GM21529 (cell line): ENCODE measurements around the gene PTPA.
"Not testable (repeated sequence)": the region's sequence is repeated elsewhere in the genome, so short reads cannot be mapped to it uniquely, and the experiment has no call there.

Experiments used
- ATAC-seq: cut with Tn5 transposase; IDR thresholded peaks from one replicate; pipeline ENCODE4 v1.9.1; 2021; ENCODE audit not compliant: unreplicated experiment

PTPA gene

DNA sequence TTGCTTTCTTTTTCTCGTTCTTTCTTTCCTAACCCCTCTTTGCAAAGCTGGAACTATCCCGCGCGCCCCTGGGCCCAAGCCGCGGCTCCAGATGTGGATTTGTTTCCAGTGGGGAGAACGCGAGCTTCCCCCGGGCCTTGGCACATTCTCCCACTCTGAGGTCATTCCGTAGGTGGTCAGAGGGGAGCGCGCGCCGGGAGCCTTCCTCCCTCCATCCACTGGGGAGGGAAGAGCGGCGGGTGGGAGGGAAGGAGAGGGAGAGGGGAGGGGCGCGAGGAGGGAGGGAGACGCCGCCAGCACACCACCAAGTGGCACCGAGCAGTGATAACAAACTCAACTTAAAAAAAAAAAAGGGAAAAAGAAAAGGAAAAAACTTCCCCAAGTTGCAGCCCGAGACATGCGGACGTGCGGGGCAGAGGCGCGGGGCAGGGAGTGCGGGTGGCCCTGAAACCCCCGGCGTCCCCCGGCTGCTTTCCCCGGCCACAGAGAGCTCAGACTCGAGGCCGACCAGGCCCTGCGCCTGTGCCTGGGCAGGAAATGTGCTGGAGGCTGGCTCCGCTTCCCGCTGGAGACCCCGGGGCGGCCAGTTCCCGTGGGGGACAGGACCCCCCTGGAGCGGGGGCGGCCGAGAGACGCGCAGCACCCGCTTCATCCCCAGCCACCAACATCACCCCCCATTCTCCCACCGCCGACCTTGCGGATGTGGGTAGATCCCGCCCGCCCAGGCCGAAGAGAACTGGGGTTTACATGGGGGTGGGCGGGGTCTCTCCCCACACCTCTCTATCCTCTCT, 63.7 kb downstream of the PTPA start:
- no peak for ATAC-seq

DNA sequence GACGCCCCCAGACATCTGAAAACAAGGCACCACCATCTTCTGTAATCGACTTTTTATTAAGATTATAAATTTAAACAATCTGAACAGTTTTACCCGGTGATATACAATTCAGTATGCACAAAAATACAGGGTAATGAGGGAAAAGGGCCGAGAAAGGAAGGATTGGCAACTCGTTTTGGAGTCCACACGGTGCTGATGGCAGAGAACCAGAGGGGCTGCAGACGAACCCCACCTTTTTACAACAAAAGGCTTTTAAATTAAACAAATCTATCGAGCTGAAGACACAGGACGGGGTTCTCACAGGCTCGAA, 64.3 kb downstream of the PTPA start:
- no peak for ATAC-seq

DNA sequence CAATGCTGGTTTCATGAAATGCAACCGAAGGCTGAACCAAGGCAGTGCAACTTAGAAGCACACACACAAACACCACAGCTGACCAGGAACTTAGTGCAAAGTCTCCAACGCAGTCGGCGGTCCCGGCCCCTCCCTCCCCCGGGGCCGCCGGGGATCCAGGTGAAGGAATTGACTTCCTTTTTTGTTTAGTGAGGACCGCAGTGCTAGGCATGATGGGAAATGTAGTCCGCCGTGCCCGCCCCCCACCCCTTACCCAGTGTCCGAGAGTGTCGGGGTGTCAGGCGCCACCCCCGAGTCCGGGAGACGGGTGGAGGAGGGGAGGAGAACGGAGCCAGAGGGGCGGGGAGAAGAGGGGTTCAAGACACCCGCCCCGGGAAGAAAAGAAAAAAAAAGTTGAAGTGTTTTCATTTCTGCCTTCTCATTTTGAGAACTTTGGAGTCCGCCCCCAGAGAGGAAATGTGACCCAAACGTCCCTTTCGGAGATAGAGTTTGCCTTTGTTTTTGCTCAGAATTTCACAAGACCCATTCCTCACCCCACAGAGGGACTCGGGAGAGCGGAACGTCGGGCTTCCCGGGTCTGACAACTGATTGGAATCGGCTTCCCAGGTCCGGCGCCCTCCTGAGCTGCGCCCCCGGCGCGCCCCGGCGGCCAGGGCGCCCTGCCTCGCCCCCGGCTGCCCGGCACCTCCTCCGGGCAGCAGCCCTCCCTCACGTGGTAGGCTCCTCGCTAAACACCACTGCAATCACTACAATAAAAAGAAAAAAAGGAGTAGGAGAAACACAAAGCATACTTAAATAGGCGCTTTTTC, 64.8 kb downstream of the PTPA start:
- no peak for ATAC-seq

DNA sequence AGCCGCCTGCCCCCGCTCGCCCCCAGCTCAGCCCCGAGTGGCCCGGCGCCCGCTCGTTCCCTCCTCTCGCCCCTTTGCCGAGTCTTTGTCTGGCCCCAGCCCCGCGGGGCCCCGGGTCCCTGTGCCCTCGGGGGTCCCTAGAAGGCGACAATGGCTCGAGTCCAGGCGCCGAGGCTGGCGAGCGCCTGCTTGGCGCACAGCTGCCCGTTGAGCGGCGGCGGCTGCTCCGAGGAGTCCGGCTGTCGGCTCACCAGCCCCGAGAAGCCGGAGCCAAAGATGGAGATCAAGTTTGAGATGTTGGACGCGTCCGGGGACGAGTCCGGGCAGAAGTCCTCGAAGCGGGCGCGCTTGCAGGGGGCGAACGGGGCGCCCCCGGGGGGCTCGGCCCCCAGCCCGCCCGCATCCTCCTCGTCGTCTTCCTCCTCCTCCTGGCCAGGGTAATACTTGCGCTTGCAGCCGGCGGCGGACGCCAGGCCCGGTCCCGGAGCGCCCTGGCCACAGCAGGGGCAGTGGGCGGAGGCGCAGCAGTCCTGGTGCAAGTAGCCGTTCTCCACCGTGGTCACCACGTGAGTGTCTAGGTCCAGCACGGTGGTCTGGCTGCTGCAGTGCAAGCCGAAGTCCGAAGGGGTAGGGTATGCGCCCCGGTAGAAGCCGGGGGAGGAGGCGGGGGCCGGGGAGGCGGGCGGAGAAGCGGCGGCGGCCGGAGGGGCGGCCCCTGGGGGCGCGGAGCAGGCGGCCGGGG, 65.7 kb downstream of the PTPA start:
- no peak for ATAC-seq

DNA sequence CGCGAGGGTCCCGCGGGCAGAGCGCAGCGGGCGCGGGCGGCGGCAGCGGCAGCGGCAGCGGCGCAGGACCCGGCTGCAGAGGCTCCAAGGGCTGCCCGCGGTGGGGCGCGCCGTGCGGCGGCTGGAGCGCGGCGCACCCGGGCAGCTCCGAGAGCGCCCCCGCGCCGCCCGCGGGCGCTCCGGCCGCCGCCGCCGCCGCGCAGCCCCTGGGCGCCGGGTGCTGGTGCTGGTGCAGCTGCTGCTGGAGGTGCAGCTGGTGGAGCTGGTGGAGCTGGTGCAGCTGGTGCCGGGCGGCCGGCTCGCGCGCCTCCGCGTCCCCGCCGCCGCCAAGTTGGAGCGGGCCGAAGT, 66.2 kb downstream of the PTPA start:
- peak; percentile 16 for ATAC-seq

DNA sequence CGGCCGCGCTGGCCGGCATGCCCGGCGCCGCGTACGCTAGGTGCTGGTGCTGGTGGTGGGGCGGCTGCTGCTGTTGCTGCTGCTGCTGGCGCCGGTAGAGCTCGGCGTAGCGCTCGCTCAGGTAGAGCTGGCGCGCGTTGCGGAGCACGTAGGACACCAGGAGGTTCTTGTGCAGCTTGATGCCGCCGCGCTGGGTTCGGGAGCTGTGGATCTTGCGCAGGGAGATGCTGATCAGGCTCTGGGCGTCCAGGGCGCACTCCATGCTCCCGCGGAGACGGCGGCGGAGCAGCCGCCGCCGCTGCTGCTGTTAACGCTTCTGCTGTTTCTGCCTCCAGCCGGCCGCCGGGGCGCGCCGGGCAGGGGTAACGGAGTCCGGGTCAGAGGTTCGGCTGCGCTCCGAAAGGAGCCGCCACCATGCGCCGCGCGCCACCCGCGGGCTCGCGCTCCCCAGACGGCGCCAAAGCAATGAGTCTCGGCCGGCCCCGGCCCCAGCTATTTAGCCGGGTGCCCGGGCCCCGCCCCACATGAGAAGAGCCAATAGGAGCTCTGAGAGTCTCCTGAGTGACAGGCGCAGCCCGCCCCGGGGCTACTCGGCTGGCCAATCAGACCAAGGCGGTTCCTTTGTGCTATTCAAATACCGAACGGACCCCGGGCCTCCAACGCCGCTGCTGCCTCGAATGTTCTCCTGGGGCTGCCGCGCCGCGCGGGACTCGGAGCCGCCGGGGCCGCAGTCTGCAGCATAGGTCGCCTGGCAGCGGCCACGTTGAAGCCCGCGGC, 66.8 kb downstream of the PTPA start, which contains the start of gene IER5L:
Gene IER5L, minus strand, starts transcription at position 471 of the 777 bp plus-strand sequence. Its CDS starts 209 bp downstream, at position 262.
- peak; percentile 79 for ATAC-seq

DNA sequence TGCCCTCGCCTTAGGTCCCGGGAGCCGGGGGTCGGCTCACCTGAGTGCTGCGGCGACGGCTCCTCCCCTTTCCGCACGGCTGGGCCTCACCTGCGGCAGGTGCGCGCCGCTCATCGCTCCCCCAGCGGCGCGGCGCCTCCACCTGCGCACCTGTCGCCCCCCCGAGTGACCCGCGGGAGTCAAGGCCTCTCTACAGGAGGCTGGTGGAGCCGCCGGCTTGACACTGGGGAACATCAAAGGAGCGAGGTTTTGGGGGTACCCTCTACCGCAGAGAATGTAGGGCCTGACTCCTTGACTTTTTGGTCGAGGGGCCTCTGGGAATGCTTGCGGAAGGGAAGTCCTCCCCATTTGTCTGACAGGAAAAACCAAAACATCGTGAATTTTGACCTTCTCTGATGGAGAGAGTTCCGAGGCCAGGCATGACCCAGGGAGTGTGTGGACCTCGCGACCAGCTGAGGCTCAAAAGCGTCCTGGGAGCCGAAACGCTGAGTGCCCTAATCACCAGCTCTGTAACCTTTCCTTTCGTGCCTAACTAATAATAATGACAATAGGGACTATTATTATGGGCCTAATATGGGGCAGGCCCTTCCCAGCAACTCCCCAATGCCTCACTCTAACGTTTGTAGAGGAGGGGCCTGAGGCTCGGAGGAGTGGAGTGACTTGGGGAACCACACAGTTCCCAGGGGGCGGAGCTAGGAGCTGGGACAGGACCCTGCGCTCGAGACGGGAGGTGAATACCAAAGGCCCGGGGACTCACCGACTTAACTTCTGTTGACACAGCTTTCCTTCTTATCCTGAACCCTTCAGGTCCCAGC, 67.6 kb downstream of the PTPA start:
- no peak for ATAC-seq

DNA sequence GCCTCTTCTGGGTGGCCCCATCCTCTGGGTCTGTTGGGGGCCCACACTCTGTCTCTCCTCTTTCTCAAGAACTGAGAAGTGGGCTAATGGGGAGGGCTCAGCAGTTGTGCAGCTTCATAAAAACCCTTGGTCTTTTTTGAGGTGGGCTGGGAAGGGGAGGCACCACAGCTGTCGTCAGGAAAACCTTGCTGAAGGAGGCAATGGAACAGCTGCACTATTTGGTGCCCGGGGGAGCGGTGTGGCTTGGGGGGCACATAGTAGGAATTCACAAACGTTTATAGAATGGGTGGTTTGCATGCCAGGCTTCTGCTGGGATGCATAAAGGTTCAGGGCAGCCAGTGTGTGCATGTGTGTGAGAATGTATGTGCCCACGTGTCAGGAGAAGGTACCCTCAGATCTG, 70.0 kb downstream of the PTPA start:
- no peak for ATAC-seq

DNA sequence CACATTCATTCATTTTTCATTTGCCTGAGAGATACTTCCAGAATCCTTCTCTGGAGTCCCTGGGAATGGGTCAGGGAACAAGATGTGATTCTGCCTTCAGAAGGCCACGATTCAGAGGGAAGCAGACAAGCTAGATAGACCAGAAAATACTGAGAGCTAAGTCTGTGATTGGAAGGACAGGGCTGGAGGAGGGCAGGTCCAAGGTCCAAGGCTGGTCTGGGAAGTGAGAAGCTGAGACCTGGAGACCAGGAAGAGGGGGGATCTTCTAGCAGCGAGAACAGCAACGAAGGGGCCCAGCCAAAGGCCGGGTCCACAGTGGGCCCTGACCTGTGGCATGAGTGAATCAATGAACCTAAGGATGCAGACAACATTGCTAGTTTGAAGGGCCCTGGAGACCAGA, 70.9 kb downstream of the PTPA start:
- no peak for ATAC-seq

DNA sequence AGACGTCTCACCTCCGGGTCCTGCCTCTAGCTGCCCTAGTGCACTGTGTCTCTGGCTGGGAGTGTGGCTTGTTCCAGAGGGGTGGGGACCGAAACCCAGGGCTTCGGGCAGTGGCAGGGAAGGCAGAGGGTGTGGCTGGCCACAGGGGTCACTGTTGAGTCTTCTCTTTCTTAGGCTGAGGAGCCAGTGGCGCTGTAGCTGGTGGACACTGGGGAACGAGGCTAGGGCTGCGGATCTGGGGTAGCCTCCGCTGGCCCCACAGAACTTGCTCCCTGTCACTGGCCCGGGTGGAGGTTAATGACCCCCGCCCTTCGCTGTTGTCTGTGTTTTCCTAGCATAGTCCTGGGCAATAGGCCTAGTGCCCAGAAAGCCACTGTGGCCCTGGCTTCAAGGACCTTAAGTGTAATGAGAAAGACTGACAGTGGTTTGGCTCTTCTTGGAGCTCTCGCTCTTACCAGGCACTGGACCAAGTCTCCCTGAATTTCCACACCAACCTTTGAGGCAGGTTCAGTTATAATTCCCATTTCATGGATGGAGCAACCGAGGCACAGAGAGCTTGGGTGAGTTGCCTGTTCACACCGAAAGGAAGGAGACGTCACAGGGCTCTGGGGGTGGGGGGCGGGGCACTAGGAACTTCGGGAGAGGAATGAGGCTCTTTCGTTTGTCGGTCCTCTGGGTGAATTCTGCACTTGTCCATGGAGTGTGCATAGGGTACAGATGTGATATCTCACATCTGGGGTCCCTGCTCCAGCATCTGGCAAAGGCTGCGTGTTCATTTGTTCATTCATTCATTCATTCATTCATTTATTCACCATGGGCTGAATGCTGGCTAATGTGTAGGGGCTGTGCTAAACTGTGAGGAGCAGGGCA, 71.6 kb downstream of the PTPA start:
- ATAC-seq, result no peak

DNA sequence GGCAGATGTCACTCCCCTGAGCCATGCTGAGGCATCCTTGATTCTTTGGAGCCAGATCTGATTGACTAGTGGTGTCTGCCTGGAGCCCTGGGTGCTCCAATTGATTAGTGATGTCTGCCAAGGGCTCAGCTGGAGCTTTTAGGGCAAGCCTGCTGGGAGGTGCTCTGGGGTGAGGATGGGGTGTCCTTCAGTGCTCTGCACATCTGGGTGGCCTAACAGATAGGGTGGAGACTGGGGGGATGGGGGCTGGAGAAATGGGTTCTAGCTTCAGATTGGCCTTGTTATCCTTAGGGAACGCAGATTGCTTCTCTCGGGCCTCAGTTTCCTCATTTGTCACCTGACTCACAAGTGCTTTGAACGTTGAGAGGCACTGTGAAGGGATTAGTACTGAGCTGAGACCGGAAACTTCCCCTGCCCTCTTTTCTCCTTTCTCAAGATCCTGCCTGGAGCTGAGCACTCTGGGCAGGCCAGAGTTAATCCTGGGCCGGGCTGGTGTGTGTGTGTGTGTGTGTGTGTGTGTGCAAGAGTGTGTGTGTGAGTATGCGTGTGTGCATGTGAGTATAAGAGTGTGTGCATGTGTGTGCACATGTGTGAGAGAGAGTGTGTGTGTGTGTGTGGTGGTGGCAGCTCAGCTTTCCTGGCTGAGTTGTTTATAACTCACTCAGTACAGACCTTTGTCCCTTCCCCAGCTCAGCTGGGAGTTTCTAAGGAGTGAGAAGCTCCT, 72.4 kb downstream of the PTPA start:
- ATAC-seq, result no peak

DNA sequence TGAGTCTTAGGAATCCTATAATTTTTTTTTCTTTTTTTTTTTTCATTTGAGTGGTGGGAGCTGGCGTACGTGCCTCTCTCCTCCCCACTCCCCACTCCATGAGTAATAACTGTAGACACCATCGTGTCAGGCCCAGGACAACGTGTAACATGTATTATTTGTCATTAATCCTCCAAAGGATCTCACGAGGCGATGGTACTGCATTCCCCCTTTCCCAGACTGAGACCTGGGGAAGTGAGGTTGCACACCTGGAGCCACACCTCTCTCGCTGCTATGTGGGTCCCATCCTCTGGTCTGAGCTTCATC, 73.0 kb downstream of the PTPA start:
- no peak for ATAC-seq

DNA sequence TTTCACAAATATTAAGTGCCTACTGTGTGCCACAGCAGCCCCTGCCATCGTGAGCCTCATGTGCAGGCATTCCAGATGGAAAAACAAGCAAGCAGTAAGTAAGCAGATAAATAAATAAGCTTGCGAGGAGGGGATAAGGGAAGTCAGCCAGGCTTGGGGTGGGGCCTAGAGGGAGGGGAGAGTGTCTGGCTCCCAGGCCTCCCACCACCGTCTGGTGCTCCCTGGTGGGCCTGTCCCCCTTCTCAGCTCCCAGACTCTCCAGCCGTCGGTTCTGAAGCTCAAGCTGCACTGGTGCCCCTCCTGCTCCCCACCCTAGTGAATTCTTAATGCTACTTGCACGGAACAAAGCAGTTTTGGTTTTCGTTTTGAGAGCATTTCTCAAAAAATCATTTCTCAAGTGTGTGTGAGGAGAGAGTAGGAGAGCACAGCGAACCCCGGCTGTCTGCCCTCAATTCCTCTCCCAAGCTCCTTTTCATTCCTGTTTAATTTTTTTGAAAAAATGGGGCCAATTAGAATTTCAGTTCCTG, 73.4 kb downstream of the PTPA start:
- no peak for ATAC-seq

DNA sequence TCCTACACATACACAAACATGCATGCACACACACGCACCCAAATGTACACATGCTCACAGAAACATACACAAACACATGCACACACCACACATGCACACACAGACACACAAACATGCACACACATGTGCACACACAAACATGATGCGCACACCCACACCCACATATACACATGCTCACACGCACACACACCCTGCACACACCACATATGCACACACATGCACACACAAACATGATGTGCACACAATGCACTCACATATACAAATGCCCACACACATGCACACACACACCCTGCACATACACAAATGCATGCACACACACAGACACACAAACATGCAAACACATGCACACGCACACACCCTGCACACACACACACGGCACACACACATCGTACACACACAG, 74.2 kb downstream of the PTPA start:
- no peak for ATAC-seq

DNA sequence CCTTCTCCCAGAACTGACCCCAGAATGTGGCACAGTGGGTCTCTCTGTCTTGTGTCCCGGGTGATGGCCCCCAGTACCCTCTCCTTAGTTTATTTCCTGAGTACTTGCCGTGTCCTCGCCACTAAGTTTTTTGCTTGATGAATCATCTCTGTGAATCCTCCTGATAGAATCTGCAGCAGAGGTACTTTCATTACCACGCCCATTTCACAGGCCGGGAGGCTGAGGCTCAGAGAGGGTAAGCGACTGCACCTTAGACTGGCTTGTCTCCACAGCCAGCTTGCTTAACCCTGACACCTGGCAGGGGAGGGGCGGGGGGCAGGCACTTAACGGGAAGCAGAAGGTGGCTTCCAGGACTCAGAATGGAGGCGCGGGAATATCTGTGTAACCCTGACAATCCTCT, 74.8 kb downstream of the PTPA start:
- no peak for ATAC-seq

DNA sequence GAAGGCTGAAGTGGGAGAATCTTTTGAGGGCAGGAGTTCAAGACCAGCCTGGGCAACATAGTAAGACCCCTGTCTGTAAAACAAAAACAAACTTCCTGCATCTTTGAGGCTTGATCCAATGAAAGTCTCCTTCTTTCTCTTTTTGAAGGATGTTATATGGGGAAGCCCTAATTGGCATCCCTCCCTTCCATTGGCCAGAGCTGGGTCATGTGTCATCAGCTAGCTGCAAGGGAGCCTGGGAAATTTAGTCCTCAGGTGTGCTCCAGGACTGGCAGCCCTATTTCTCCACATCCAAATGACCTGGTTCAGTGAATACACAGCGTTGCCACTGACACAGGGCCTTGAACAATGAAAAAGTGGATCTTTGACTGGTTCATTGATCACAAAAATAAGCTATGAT, 75.8 kb downstream of the PTPA start:
- no peak for ATAC-seq

DNA sequence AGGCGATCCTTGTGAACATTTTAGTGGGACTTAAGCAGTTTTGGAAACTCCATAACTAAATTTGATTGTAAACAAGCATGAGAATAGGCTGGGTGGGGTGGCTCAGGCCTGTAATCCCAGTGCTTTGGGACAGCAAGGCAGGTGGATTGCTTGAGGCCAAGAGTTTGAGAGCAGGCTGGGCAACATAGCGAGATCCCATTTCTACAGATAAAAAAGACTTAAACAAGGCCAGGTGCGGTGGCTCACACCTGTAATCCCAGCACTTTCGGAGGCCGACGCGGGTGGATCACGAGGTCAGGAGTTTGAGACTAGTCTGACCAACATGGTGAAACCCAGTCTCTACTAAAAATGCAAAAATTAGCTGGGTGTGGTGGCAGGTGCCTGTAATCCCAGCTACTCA, 78.8 kb downstream of the PTPA start:
- ATAC-seq, result not testable (repeated sequence)

DNA sequence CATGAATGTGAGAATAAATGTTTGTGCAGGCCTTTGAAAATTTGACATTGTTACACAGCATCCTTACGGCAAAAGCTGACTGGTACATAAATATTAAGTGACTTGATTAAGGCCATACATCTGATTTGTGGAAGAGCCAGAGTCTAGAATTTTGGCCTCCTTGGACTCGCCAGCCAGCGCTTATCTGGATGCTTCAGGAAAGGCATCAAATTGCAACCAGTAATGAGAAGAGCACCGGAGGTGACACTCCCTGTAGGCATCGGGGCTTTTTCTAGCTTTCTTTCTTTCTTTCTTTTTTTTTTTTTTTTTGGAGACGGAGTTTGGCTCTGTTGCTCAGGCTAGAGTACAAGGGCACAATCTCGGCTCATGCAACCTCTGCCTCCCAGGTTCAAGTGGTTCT, 80.0 kb downstream of the PTPA start:
- ATAC-seq, result no peak

DNA sequence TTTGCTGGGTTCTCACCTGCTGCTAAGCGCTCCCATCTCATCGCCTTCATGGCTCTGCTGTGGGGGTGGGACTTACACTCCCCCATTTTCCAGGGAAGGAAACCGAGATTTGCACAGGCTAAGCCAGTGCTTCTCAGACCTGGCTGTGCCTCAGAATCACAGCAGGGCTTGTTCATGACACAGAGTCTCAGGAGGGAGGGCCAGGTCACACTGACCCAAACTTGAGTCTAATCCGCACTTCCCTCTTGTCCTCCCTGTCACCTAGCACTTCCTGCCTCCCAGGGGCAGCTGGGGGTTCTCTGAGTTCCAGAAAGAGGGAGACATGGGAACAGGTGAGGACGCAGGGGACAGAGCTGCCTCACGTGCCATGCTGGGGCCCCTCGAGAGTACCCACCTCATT, 82.4 kb downstream of the PTPA start:
- no peak for ATAC-seq
